ENCODE data around the gene MFSD2A.
"Not testable (repeated sequence)": the region's sequence is repeated elsewhere in the genome, so short reads cannot be mapped to it uniquely, and the experiment has no call there.

The MFSD2A gene

DNA sequence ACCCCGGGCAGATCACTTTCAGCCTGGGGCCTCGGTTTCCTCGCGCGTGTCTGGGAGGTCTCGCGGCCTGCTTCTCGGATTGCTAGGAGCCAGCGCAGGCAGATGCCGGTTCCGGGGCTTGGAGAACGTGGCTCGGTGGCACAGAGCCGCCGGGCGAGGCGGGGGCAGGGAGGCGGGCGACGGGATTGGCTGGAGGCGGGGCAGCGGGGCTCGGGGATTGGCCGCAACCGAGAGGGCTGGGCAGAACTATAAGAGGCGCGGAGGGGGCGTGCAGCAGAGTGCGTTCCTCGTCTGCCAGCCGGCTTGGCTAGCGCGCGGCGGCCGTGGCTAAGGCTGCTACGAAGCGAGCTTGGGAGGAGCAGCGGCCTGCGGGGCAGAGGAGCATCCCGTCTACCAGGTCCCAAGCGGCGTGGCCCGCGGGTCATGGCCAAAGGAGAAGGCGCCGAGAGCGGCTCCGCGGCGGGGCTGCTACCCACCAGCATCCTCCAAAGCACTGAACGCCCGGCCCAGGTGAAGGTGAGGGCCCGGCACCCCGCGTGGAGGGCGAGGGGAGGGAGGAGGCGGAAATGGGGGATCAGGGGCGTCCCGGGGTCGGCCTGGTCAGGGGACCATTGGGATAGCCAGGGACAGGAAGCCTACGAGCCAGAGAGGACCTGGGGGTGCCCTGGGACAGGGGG lies at the start of gene MFSD2A:
Gene MFSD2A, plus strand, starts transcription at position 276 of the 677 bp plus-strand sequence. Its CDS starts 148 bp downstream, at position 424.
- peak; percentile 68 for DNase-seq (ENCODE audit: low spot score)

GRCh38 chr1:39905172-39905571 lies 49.8 kb upstream of the MFSD2A start:
- DNase-seq (ENCODE audit: low spot score), result no peak

- DNase-seq (ENCODE audit: low spot score), result no peak
Measured at GRCh38 chr1:39907528-39908453, 47.2 kb upstream of the MFSD2A start.

GRCh38 chr1:39908534-39908933 lies 46.4 kb upstream of the MFSD2A start:
- DNase-seq (ENCODE audit: low spot score), result no peak

DNA sequence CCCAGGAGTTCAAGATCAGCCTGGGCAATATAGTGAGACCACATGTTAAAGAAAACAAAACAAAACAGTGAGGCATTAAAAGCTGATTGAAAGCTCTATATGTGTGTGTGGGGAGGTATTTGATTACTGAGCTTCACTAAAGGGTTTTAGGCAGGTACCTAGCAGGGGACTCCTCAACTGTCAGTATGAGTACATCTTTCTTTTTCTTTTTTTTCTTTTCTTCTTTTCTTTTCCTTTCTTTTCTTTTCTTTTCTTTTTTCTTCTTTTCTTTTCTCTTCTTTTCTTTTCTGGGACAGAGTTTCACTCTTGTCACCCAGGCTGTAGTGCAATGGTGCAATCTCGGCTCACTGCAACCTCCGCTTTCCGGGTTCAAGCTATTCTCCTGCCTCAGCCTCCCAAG lies 44.7 kb upstream of the MFSD2A start:
- no peak for DNase-seq (ENCODE audit: low spot score)

DNA sequence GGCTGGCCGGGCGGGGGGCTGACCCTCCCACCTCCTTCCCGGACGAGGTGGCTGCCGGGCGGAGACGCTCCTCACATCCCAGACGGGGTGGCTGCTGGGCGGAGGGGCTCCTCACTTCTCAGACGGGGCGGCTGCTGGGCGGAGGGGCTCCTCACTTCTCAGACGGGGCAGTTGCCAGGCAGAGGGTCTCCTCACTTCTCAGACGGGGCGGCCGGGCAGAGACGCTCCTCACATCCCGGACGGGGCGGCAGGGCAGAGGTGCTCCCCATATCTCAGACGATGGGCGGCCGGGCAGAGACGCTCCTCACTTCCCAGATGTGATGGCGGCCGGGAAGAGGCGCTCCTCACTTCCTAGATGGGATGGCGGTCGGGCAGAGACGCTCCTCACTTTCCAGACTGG lies 41.8 kb upstream of the MFSD2A start:
- DNase-seq (ENCODE audit: low spot score), result not testable (repeated sequence)

DNA sequence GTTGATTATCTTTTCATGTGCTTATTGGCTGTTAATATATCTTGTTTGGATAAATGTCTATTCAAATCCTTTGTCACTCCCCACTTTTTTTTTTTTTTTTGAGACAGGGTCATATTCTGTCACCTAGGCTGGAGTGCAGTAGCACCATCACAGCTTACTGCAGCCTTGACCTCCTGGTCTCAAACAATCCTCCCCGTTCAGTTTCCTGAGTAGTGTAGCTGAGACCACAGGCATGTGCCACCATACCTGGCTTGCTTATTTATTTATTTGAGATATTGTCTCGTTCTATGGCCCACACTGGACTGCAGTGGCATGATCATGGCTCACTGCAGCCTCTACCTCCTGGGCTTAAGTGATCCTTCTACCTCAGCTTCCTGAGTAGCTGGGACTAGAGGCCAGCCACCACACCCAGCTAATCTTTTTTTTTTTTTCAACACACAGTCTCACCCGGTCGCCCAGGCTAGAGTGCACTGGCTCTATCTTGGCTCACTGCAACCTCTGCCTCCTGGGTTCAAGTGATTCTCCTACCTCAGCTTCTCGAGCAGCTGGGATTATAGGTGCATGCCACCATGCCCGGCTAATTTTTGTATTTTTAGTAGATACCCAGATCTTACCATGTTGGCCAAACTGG lies 39.3 kb upstream of the MFSD2A start:
- no peak for DNase-seq (ENCODE audit: low spot score)

- DNase-seq (ENCODE audit: low spot score), result no peak
Measured at GRCh38 chr1:39917825-39918224, 37.1 kb upstream of the MFSD2A start.

- peak; percentile 21 for DNase-seq (ENCODE audit: low spot score)
Measured at GRCh38 chr1:39919545-39919944, 35.4 kb upstream of the MFSD2A start.

GRCh38 chr1:39922251-39922688 lies 32.7 kb upstream of the MFSD2A start:
- DNase-seq (ENCODE audit: low spot score), result no peak

DNA sequence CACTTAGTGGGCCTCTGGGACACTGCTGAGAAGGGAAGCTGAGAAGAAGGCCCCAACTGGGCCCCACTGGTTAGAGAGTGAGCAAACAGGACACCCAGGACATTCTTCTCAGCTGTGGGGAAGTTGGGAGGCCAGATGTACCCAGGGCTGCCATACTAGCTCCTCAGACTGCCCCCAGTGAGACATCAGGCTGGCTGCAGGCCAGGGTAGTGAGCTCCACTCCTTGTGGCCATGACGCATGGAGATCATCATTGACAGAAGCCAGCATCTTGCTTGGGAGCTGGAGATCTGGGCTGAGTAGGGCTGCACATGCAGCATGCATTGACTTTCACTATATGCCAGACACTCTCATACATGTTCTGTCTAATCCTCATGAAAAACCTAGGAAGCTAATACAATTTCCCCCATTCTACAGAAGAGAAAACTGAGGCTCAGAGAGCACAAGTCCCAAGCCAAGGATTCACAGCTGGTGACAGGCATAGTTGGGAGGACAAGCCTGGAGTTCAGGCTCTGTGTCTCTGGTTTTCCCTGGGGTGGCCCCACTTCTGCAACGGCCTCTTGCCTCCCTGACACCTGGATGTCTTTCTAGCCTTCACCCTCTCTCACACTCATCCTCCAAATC lies 29.1 kb upstream of the MFSD2A start:
- DNase-seq (ENCODE audit: low spot score), result no peak

GRCh38 chr1:39926343-39926793 lies 28.6 kb upstream of the MFSD2A start:
- peak; percentile 1 for DNase-seq (ENCODE audit: low spot score)

DNA sequence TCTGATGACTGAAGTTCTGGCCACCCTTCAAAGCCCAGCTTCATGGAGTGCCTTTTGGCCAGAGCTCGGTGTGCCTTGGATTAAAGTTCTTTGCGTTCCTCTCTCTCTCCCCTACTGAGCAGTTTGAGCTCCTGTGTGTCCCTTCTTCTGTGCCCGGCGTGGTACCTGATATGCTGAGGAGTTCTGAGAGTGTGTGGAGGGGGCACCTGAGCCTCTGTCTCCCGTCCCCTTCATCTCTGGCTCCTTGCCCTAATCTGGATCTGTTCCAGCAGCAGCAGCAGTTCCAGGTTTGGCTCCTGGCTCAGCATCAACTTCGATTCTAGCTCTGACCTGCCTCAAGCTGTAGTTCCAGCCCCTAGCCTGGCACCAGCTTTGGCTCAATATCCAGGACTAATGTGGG lies 28.1 kb upstream of the MFSD2A start:
- DNase-seq (ENCODE audit: low spot score), result no peak

GRCh38 chr1:39927538-39927937 lies 27.4 kb upstream of the MFSD2A start:
- DNase-seq (ENCODE audit: low spot score), result no peak

DNA sequence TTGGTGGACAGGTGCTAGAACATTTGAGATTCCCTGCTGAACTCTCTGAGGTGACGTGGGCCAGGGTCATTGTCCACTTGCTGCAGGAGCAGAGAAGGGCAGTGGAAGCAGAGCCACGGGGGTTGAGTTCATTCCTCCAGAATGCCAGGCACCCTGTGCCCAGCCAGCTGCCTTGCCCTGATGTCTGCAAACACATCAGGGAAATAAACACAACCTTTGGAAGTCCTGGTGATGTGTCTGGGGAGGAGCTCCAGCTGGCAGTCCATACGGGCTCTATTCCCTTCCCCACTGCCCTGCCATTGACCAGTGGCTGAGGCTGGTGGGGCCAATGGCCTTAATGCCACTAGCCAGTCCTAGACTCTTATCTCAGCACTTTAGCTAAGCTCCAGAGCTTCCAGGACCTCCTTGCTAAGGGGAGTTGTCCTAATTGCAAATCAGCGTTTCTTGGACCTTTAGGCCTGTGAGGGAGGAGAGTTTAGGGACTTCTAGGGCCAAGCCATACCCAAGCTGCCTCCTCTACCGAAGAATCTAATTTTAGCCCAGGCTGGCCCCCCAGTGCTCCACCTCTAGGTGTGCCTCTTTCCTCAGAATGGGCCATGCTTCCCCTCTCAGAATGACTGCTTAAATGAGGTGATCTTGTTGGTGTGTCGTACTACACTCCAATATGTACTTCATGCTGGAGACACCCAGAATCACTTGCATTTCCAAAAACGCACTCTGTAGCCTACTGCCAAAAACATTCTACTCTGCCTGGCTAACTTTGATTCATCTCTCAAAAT lies 25.9 kb upstream of the MFSD2A start:
- no peak for DNase-seq (ENCODE audit: low spot score)

- DNase-seq (ENCODE audit: low spot score), result no peak
Measured at GRCh38 chr1:39933956-39934941, 20.7 kb upstream of the MFSD2A start.

- DNase-seq (ENCODE audit: low spot score), result no peak
Measured at GRCh38 chr1:39936724-39937491, 18.0 kb upstream of the MFSD2A start.

GRCh38 chr1:39938856-39939255 lies 16.1 kb upstream of the MFSD2A start:
- DNase-seq (ENCODE audit: low spot score), result no peak

GRCh38 chr1:39940253-39940652 lies 14.7 kb upstream of the MFSD2A start:
- no peak for DNase-seq (ENCODE audit: low spot score)
